Measurements from ENCODE around the gene ADGRF5. TPM values are rescaled to one million over a fixed set of nuclear protein-coding genes. Genes with fewer than 3 reads are reported as not detected.

ADGRF5 gene
- total RNA-seq, 1 donor: under 0.01 TPM

GRCh38 chr6:46961232-46961631, 39.5 kb upstream of the ADGRF5 start:
- Histone ChIP-seq H3K27ac (ENCODE audit: low read depth, low read length) (no peak overlapping the region), H2AFZ (ENCODE audit: low read length) (no peak overlapping the region), H3K36me3 (ENCODE audit: insufficient read depth, low read length) (no peaks in the 10 kb centered on the region), H3K79me2 (ENCODE audit: insufficient read depth, low read length) (no peaks in the 10 kb centered on the region), H3K27me3 (ENCODE audit: insufficient read depth, low read length) (no peaks in the 10 kb centered on the region), H3K4me1 (ENCODE audit: insufficient read depth, low read length) (no peaks in the 10 kb centered on the region), H3K4me2 (ENCODE audit: insufficient read depth, low read length) (no peak overlapping the region), H3K9me3 (ENCODE audit: low read depth, low read length) (no peaks in the 10 kb centered on the region), H3K4me3 (ENCODE audit: insufficient read depth, low read length) (no peak overlapping the region), H4K20me1 (ENCODE audit: insufficient read depth, low read length) (no peaks in the 10 kb centered on the region)
- TF ChIP-seq CTCF (IDR thresholded peaks at IDR 0.05; ENCODE audit: extremely low read depth, low read depth, low read length): no peak
- no peak for DNase-seq (ENCODE audit: insufficient read length, low spot score, missing footprints)

GRCh38 chr6:46959419-46959818, 37.7 kb upstream of the ADGRF5 start:
- Histone ChIP-seq H3K4me2 (ENCODE audit: insufficient read depth, low read length) (no peak overlapping the region), H3K27ac (ENCODE audit: low read depth, low read length) (no peak overlapping the region), H3K27me3 (ENCODE audit: insufficient read depth, low read length) (no peaks in the 10 kb centered on the region), H3K9me3 (ENCODE audit: low read depth, low read length) (no peaks in the 10 kb centered on the region), H3K79me2 (ENCODE audit: insufficient read depth, low read length) (no peaks in the 10 kb centered on the region), H3K4me3 (ENCODE audit: insufficient read depth, low read length) (no peak overlapping the region), H3K36me3 (ENCODE audit: insufficient read depth, low read length) (no peaks in the 10 kb centered on the region), H2AFZ (ENCODE audit: low read length) (no peak overlapping the region), H4K20me1 (ENCODE audit: insufficient read depth, low read length) (no peaks in the 10 kb centered on the region), H3K4me1 (ENCODE audit: insufficient read depth, low read length) (no peaks in the 10 kb centered on the region)
- no peak for TF ChIP-seq CTCF (IDR thresholded peaks at IDR 0.05; ENCODE audit: extremely low read depth, low read depth, low read length)
- no peak for DNase-seq (ENCODE audit: insufficient read length, low spot score, missing footprints)

GRCh38 chr6:46956409-46956808, 34.7 kb upstream of the ADGRF5 start:
- H3K9me3 ChIP-seq (ENCODE audit: low read depth, low read length): no peaks in the 10 kb centered on the region
- no peak for DNase-seq (ENCODE audit: insufficient read length, low spot score, missing footprints)
- H3K36me3 ChIP-seq (ENCODE audit: insufficient read depth, low read length): no peaks in the 10 kb centered on the region
- H3K4me3 ChIP-seq (ENCODE audit: insufficient read depth, low read length): no peak overlapping the region
- no peak for TF ChIP-seq CTCF (IDR thresholded peaks at IDR 0.05; ENCODE audit: extremely low read depth, low read depth, low read length)
- no peaks in the 10 kb centered on the region for H3K79me2 ChIP-seq (ENCODE audit: insufficient read depth, low read length)
- H3K27ac ChIP-seq (ENCODE audit: low read depth, low read length): no peak overlapping the region
- no peaks in the 10 kb centered on the region for H3K4me1 ChIP-seq (ENCODE audit: insufficient read depth, low read length)
- no peak overlapping the region for H2AFZ ChIP-seq (ENCODE audit: low read length)
- H3K4me2 ChIP-seq (ENCODE audit: insufficient read depth, low read length): no peak overlapping the region
- no peaks in the 10 kb centered on the region for H3K27me3 ChIP-seq (ENCODE audit: insufficient read depth, low read length)
- no peaks in the 10 kb centered on the region for H4K20me1 ChIP-seq (ENCODE audit: insufficient read depth, low read length)

- no peaks in the 10 kb centered on the region for H3K9me3 ChIP-seq (ENCODE audit: low read depth, low read length)
- no peaks in the 10 kb centered on the region for H3K4me1 ChIP-seq (ENCODE audit: insufficient read depth, low read length)
- no peak overlapping the region for H3K4me2 ChIP-seq (ENCODE audit: insufficient read depth, low read length)
- no peaks in the 10 kb centered on the region for H3K27me3 ChIP-seq (ENCODE audit: insufficient read depth, low read length)
- TF ChIP-seq CTCF (IDR thresholded peaks at IDR 0.05; ENCODE audit: extremely low read depth, low read depth, low read length): no peak
- no peak overlapping the region for H3K4me3 ChIP-seq (ENCODE audit: insufficient read depth, low read length)
- H3K27ac ChIP-seq (ENCODE audit: low read depth, low read length): no peak overlapping the region
- no peaks in the 10 kb centered on the region for H4K20me1 ChIP-seq (ENCODE audit: insufficient read depth, low read length)
- no peak overlapping the region for H2AFZ ChIP-seq (ENCODE audit: low read length)
- no peak for DNase-seq (ENCODE audit: insufficient read length, low spot score, missing footprints)
- no peaks in the 10 kb centered on the region for H3K36me3 ChIP-seq (ENCODE audit: insufficient read depth, low read length)
- H3K79me2 ChIP-seq (ENCODE audit: insufficient read depth, low read length): no peaks in the 10 kb centered on the region
Observed at GRCh38 chr6:46954837-46955451, 33.2 kb upstream of the ADGRF5 start.

Measured in osteoblast (primary cell).